GM12878 (cell line): Measurements from ENCODE around the gene MFN1. TPM values are rescaled to one million over a fixed set of nuclear protein-coding genes. Genes with fewer than 3 reads are reported as not detected.

Source experiments
- ASH2L ChIP-seq: fragments of 300-600, 200-600 bp; sonication (generic); IDR thresholded peaks from 2 replicates; pipeline ENCODE4 v1.6.1; 2017; ENCODE audit warnings: low read depth, mild to moderate bottlenecking, borderline replicate concordance
- BCL11A ChIP-seq: IDR thresholded peaks from 2 replicates; pipeline ENCODE4 v1.6.1; 2011; ENCODE audit warnings: low read depth, low read length
- CBX3 ChIP-seq: fragments of 200-600 bp; sonication (generic); IDR thresholded peaks from 2 replicates; pipeline ENCODE4 v1.6.1; 2016; ENCODE audit warnings: low read depth, borderline replicate concordance
- IKZF2 ChIP-seq, 2 experiments: fragments of 450-650 bp; IDR thresholded peaks; 2 replicates each; pipeline ENCODE4 v1.6.1; 2017; ENCODE audit warnings: mild to moderate bottlenecking in 2 of 2, moderate library complexity in 2 of 2
- MEF2A ChIP-seq: IDR thresholded peaks from 2 replicates; pipeline ENCODE4 v1.6.1; 2011; ENCODE audit warnings: low read depth, mild to moderate bottlenecking, low read length, moderate library complexity; ENCODE audit not compliant: insufficient read depth
- NFXL1 ChIP-seq: fragments of 450-650 bp; IDR thresholded peaks from 2 replicates; pipeline ENCODE4 v1.6.1; 2017; ENCODE audit warnings: antibody characterized with exemption, mild to moderate bottlenecking, borderline replicate concordance
- NFYA ChIP-seq: IDR thresholded peaks from 2 replicates; pipeline ENCODE4 v1.6.1; 2011; ENCODE audit warnings: low read depth, mild to moderate bottlenecking, low read length, improper control_type of control experiment, borderline replicate concordance
- NFYB ChIP-seq: IDR thresholded peaks from 2 replicates; pipeline ENCODE4 v1.6.1; 2011; ENCODE audit warnings: low read depth, mild to moderate bottlenecking, low read length, improper control_type of control experiment, moderate library complexity; ENCODE audit not compliant: insufficient read depth
- PAX8 ChIP-seq: fragments of 450-650 bp; IDR thresholded peaks from 2 replicates; pipeline ENCODE4 v1.6.1; 2017; ENCODE audit warnings: mild to moderate bottlenecking, moderate library complexity
- PRDM15 ChIP-seq: fragments of 450-650 bp; formaldehyde crosslinking; IDR thresholded peaks from 2 replicates; pipeline ENCODE4 v1.4.0; 2020; ENCODE audit warnings: mild to moderate bottlenecking, moderate library complexity
- RFX5 ChIP-seq: IDR thresholded peaks from 2 replicates; pipeline ENCODE4 v1.6.1; 2011; ENCODE audit warnings: low read depth, low read length, improper control_type of control experiment
- SIN3A ChIP-seq: IDR thresholded peaks from 2 replicates; pipeline ENCODE4 v1.6.1; 2012; ENCODE audit warnings: low read depth, low read length, improper control_type of control experiment
- SIX5 ChIP-seq: IDR thresholded peaks from 2 replicates; pipeline ENCODE4 v1.6.1; 2011; ENCODE audit warnings: mild to moderate bottlenecking, low read depth, low read length, moderate library complexity; ENCODE audit not compliant: severe bottlenecking
- SPI1 ChIP-seq: IDR thresholded peaks from 2 replicates; pipeline ENCODE4 v1.6.1; 2011; ENCODE audit warnings: low read depth, mild to moderate bottlenecking, low read length, moderate library complexity, borderline replicate concordance; ENCODE audit not compliant: insufficient read depth
- TBL1XR1 ChIP-seq: IDR thresholded peaks from 2 replicates; pipeline ENCODE4 v1.6.1; 2012; ENCODE audit warnings: low read depth, low read length, improper control_type of control experiment
- ZBTB11 ChIP-seq: fragments of 450-650 bp; formaldehyde crosslinking; IDR thresholded peaks from 2 replicates; pipeline ENCODE4 v1.5.0; 2022; ENCODE audit warnings: mild to moderate bottlenecking, missing genetic modification characterization
- polyA plus RNA-seq, 11 experiments: library from polyadenylated mRNA; depleted of rRNA in 4 of 11; unstranded in 6 of 11; stranded (reverse) in 5 of 11; fragments of >200 nt; fragmentation: Nextera tagmentation in 4 of 11; fragmentation: Illumina TruSeq in 1 of 11; extraction: Ambion mirVana in 4 of 11; extraction: Trizol in 1 of 11; gene quantifications; 1 replicate in 1 of 11; 2 replicates in 10 of 11; pipeline versions ENCODE4 v1.2.1 to v1.2.3, GENCODE V29; 2011 to 2016; ENCODE audit warnings: inconsistent platforms in 2 of 11, missing spikeins in 2 of 11, low read depth in 1 of 11
- total RNA-seq, 4 experiments: library from RNA; depleted of rRNA in 3 of 4; stranded (reverse); fragments of >200 nt in 3 of 4; fragmentation: Illumina TruSeq in 1 of 4; extraction: Trizol in 1 of 4; gene quantifications; 2 replicates each; pipeline versions ENCODE4 v1.2.1 to v1.2.3, GENCODE V29; 2013 to 2021
- TF ChIP-seq, protein P1 (sequence below): fragments of 150-350 bp; IDR thresholded peaks from 2 replicates; pipeline ENCODE4 v1.6.1; 2014; ENCODE audit warnings: mild to moderate bottlenecking, low read depth, low read length
- TF ChIP-seq, protein P2 (sequence below): IDR thresholded peaks from 2 replicates; pipeline ENCODE4 v1.6.1; 2011; ENCODE audit warnings: mild to moderate bottlenecking, low read depth, low read length, moderate library complexity; ENCODE audit not compliant: insufficient replicate concordance

MFN1 gene
- total and polyA plus RNA-seq, 10 of the 15 experiments (the other 5 are each of a cell fraction or from before 2014, with no cell fraction given), result 14.4 to 120 (median 39.8) TPM

DNA sequence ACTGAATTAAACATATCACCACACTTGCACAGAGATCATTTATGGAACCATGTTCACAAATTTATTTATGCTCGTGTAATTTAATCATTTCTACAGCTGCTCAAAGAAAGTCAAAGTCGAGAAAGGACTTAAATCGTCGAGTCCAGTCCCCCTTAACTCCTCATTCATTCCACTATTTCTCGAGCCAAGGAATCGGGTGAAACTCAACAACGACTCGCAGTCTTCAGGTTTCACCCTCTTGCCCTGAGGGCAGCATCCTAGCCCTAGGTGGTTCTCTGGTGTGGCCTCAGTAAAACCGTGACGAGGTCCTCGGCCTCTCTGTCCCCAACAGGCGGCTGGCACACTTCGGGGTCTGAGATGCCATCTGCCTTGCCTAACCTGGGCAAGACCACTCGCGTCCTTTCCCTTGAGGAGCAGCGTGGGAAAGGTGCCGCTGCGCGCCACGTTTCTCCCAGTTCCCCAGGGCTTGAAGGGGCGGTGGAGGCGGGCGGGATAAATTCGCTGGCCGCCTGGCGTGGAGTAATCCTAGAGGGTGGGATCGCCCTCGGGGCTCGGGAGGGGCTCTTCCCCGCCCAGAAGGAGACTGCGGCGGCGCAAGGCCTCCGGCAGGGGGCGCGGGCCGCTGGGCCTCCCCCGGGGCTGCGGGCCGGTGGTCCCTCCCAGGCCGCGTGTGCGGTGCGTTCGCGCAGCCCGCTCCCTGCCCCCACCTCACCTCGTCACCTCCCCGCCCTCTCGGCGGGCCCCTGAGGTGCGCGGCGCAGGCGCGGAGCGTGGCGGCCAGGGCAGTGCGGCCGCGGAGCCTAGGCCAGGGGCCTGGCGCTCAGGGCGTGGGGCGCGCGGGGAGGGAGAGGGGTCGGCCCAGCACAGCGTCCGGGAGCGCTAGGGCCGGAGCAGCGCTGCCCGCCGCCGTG, 25.0 kb upstream of the MFN1 start, which contains the start of gene ZNF639 (continued):
- no peak for TF ChIP-seq SPI1
- no peak for TF ChIP-seq PAX8
- TF ChIP-seq, protein P1, sequence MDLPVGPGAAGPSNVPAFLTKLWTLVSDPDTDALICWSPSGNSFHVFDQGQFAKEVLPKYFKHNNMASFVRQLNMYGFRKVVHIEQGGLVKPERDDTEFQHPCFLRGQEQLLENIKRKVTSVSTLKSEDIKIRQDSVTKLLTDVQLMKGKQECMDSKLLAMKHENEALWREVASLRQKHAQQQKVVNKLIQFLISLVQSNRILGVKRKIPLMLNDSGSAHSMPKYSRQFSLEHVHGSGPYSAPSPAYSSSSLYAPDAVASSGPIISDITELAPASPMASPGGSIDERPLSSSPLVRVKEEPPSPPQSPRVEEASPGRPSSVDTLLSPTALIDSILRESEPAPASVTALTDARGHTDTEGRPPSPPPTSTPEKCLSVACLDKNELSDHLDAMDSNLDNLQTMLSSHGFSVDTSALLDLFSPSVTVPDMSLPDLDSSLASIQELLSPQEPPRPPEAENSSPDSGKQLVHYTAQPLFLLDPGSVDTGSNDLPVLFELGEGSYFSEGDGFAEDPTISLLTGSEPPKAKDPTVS, result no peak
- no peak for TF ChIP-seq ASH2L
- no peak for TF ChIP-seq SIX5
- TF ChIP-seq NFYA, result no peak
- no peak for TF ChIP-seq PRDM15 (CRISPR knock-in tag)
- TF ChIP-seq NFXL1, result peak; percentile 80; the same call in 1 of the 2 replicates
- TF ChIP-seq ZBTB11, result no peak
- TF ChIP-seq MEF2A, result 0 out of 2 replicates have a peak, but pooled peaks have one; percentile 33
- TF ChIP-seq CBX3, result no peak
- TF ChIP-seq TBL1XR1, result 0 out of 2 replicates have a peak, but pooled peaks have one; percentile 29
- TF ChIP-seq SIN3A, result no peak
- TF ChIP-seq NFYB, result no peak
- TF ChIP-seq, protein P2, sequence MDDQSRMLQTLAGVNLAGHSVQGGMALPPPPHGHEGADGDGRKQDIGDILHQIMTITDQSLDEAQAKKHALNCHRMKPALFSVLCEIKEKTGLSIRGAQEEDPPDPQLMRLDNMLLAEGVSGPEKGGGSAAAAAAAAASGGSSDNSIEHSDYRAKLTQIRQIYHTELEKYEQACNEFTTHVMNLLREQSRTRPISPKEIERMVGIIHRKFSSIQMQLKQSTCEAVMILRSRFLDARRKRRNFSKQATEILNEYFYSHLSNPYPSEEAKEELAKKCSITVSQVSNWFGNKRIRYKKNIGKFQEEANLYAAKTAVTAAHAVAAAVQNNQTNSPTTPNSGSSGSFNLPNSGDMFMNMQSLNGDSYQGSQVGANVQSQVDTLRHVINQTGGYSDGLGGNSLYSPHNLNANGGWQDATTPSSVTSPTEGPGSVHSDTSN, result no peak
- TF ChIP-seq BCL11A, result no peak
- TF ChIP-seq RFX5, result no peak
- TF ChIP-seq IKZF2 (IDR thresholded peaks at IDR 0.05), result peak; percentile 57 to 72; a peak in 3 of 4 replicates
